SK-N-MC (cell line): ENCODE results near the gene MYBBP1A.
"Not testable (repeated sequence)": the region's sequence is repeated elsewhere in the genome, so short reads cannot be mapped to it uniquely, and the experiment has no call there.

Source experiments
- EZH2 ChIP-seq: fragments of 200-600 bp; sonication (generic); IDR thresholded peaks from one replicate; pipeline ENCODE4 v1.6.1; 2017; ENCODE audit warnings: antibody characterized with exemption
- FOXP2 ChIP-seq: optimal IDR thresholded peaks from 2 replicates; pipeline ENCODE3; 2011; ENCODE audit warnings: mild to moderate bottlenecking, moderate library complexity; ENCODE audit not compliant: insufficient read depth; ENCODE audit errors: extremely low read length, control extremely low read depth
- POLR2AphosphoS5 ChIP-seq: IDR thresholded peaks from 2 replicates; pipeline ENCODE4 v1.6.1; 2012; ENCODE audit warnings: mild to moderate bottlenecking, low read depth, low read length, borderline replicate concordance

- not testable (repeated sequence) for TF ChIP-seq POLR2AphosphoS5, EZH2, FOXP2
These were observed 40.6 kb upstream of the MYBBP1A start for GRCh38 chr17:4595685-4596342.
